ENCODE data around the gene IPPK.

DNA sequence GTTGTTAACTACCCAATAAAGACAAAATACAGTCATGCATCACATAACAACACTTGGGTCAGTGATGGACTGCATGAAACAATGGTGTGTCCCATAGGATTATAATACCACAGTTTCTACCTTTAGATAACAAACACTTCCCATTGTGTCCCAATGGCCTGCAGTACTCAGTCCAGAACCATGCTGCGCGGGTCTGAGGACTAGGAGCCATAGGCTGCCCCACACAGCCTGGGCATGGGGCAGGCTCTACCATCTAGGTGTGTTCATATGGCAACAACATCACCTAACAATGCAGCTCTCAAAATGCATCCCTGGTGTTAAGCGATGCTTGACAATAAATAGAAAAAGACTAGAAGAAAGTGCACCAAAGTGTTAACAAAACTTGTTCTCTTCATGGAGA is 6.8 kb downstream of the IPPK start:
- TF ChIP-seq FOXM1 (IDR thresholded peaks at IDR 0.05; ENCODE audit: borderline replicate concordance) (no peak), SP1 (IDR thresholded peaks at IDR 0.05) (no peak), ARNT (IDR thresholded peaks at IDR 0.05) (no peak), ZNF384 (IDR thresholded peaks at IDR 0.05) (no peak), BHLHE40 (IDR thresholded peaks at IDR 0.05; ENCODE audit: borderline replicate concordance) (no peak), SUZ12 (IDR thresholded peaks at IDR 0.05) (no peak), FOXK2 (IDR thresholded peaks at IDR 0.05) (no peak)

Measured in HEK293T (cell line).